HEK293 (cell line): Measurements from ENCODE around the gene TPRG1.

Experiments used
- CTCF ChIA-PET: fragments of 350-600 bp; formaldehyde crosslinking; extraction: SDS; loops from one replicate; lab custom pipeline; 2021; ENCODE audit warnings: antibody characterized with exemption; lab: Yijun Ruan, JAX
- POLR2A ChIA-PET: fragments of 300-600 bp; formaldehyde crosslinking; extraction: SDS; loops from one replicate; lab custom pipeline; 2020; ENCODE audit warnings: antibody characterized with exemption, inconsistent platforms; lab: Yijun Ruan, JAX
- H3K27ac ChIP-seq: fragments of 200-500 bp; sonication (Bioruptor generic); 2 replicates; pipeline ENCODE4 v1.5.1; 2014; ENCODE audit warnings: low read depth, low read length, control low read depth, inconsistent platforms; ENCODE audit errors: extremely low read depth
- H3K36me3 ChIP-seq, 2 experiments: fragments of 200-500 bp in 1 of 2; sonication (Bioruptor generic) in 1 of 2; 1 replicate in 1 of 2; 2 replicates in 1 of 2; pipeline ENCODE4 v1.5.1; 2014 to 2017; ENCODE audit warnings: inconsistent platforms in 2 of 2, low read length in 2 of 2; ENCODE audit not compliant: control insufficient read depth in 2 of 2, insufficient read depth in 1 of 2
- H3K4me1 ChIP-seq: fragments of 200-500 bp; sonication (Bioruptor generic); 2 replicates; pipeline ENCODE4 v1.5.1; 2014; ENCODE audit warnings: mild to moderate bottlenecking, low read length, inconsistent platforms; ENCODE audit not compliant: control insufficient read depth, insufficient read depth
- H3K4me3 ChIP-seq: 2 replicates; pipeline ENCODE4 v1.5.1; 2011; ENCODE audit warnings: low read depth, mild to moderate bottlenecking, control low read depth, low read length, moderate library complexity
- H3K9me3 ChIP-seq: fragments of 200-500 bp; sonication (Bioruptor generic); 2 replicates; pipeline ENCODE4 v1.5.1; 2014; ENCODE audit warnings: low read depth, low read length, inconsistent platforms; ENCODE audit not compliant: control insufficient read depth, insufficient read depth
- BCL11B ChIP-seq: fragments of 450-650 bp; formaldehyde crosslinking; IDR thresholded peaks from 2 replicates; pipeline ENCODE4 v1.5.1; 2016; ENCODE audit warnings: low read depth, missing biosample characterization, missing genetic modification characterization
- SCRT2 ChIP-seq: fragments of 450-650 bp; formaldehyde crosslinking; IDR thresholded peaks from 2 replicates; pipeline ENCODE4 v1.5.1; 2016; ENCODE audit warnings: missing biosample characterization, missing genetic modification characterization
- YY2 ChIP-seq: fragments of 450-650 bp; formaldehyde crosslinking; IDR thresholded peaks from 2 replicates; pipeline ENCODE4 v1.5.1; 2016; ENCODE audit warnings: missing biosample characterization, missing genetic modification characterization
- ZBTB10 ChIP-seq: fragments of 450-650 bp; formaldehyde crosslinking; IDR thresholded peaks from 2 replicates; pipeline ENCODE4 v1.5.1; 2016; ENCODE audit warnings: missing biosample characterization, missing genetic modification characterization
- ZBTB17 ChIP-seq: fragments of 450-650 bp; formaldehyde crosslinking; IDR thresholded peaks from 2 replicates; pipeline ENCODE4 v1.5.1; 2016; ENCODE audit warnings: missing biosample characterization, missing genetic modification characterization
- ZBTB21 ChIP-seq: fragments of 450-650 bp; formaldehyde crosslinking; IDR thresholded peaks from 2 replicates; pipeline ENCODE4 v1.5.1; 2017; ENCODE audit warnings: missing biosample characterization, missing genetic modification characterization
- ZBTB26 ChIP-seq: fragments of 450-650 bp; formaldehyde crosslinking; optimal IDR thresholded peaks from 2 replicates; pipeline ENCODE3; 2016; ENCODE audit warnings: missing biosample characterization, mild to moderate bottlenecking, missing genetic modification characterization
- ZBTB49 ChIP-seq: fragments of 450-650 bp; formaldehyde crosslinking; IDR thresholded peaks from 2 replicates; pipeline ENCODE4 v1.5.1; 2016; ENCODE audit warnings: missing biosample characterization, missing genetic modification characterization, low read depth
- ZIC2 ChIP-seq: fragments of 450-650 bp; formaldehyde crosslinking; IDR thresholded peaks from 2 replicates; pipeline ENCODE4 v1.5.1; 2016; ENCODE audit warnings: missing biosample characterization, missing genetic modification characterization
- ZNF140 ChIP-seq: fragments of 450-650 bp; formaldehyde crosslinking; IDR thresholded peaks from 2 replicates; pipeline ENCODE4 v1.5.1; 2016; ENCODE audit warnings: missing biosample characterization, missing genetic modification characterization
- ZNF146 ChIP-seq: fragments of 450-650 bp; formaldehyde crosslinking; IDR thresholded peaks from 2 replicates; pipeline ENCODE4 v1.5.1; 2016; ENCODE audit warnings: missing biosample characterization, missing genetic modification characterization
- ZNF24 ChIP-seq: fragments of 450-650 bp; formaldehyde crosslinking; IDR thresholded peaks from 2 replicates; pipeline ENCODE4 v1.5.1; 2016; ENCODE audit warnings: missing biosample characterization, missing genetic modification characterization
- ZNF292 ChIP-seq: fragments of 450-650 bp; formaldehyde crosslinking; IDR thresholded peaks from 2 replicates; pipeline ENCODE4 v1.5.1; 2016; ENCODE audit warnings: low read depth, missing biosample characterization, missing genetic modification characterization, borderline replicate concordance
- ZNF398 ChIP-seq: fragments of 450-650 bp; formaldehyde crosslinking; IDR thresholded peaks from 2 replicates; pipeline ENCODE4 v1.5.1; 2017; ENCODE audit warnings: missing biosample characterization, missing genetic modification characterization
- ZNF501 ChIP-seq: fragments of 450-650 bp; formaldehyde crosslinking; IDR thresholded peaks from 2 replicates; pipeline ENCODE4 v1.5.1; 2016; ENCODE audit warnings: missing biosample characterization, missing genetic modification characterization
- ZNF544 ChIP-seq: fragments of 450-650 bp; formaldehyde crosslinking; IDR thresholded peaks from 2 replicates; pipeline ENCODE4 v1.5.0; 2017; ENCODE audit warnings: missing biosample characterization, missing genetic modification characterization
- ZNF560 ChIP-seq: fragments of 450-650 bp; formaldehyde crosslinking; IDR thresholded peaks from 2 replicates; pipeline ENCODE4 v1.5.1; 2017; ENCODE audit warnings: missing biosample characterization, missing genetic modification characterization, borderline replicate concordance
- ZNF610 ChIP-seq: fragments of 450-650 bp; formaldehyde crosslinking; IDR thresholded peaks from 2 replicates; pipeline ENCODE4 v1.5.1; 2016; ENCODE audit warnings: missing biosample characterization, missing genetic modification characterization, borderline replicate concordance
- ZNF677 ChIP-seq: fragments of 450-650 bp; IDR thresholded peaks from 2 replicates; pipeline ENCODE4 v1.5.0; 2018; ENCODE audit warnings: missing biosample characterization, mild to moderate bottlenecking, missing genetic modification characterization, moderate library complexity
- ZNF76 ChIP-seq: fragments of 450-650 bp; formaldehyde crosslinking; IDR thresholded peaks from 2 replicates; pipeline ENCODE4; 2016; ENCODE audit warnings: low read depth, missing biosample characterization, missing genetic modification characterization, borderline replicate concordance
- ZSCAN30 ChIP-seq: fragments of 450-650 bp; IDR thresholded peaks from 2 replicates; pipeline ENCODE4 v1.5.1; 2018; ENCODE audit warnings: missing biosample characterization, mild to moderate bottlenecking, missing genetic modification characterization, moderate library complexity

TPRG1 gene

GRCh38 chr3:189222927-189223636 lies 51.3 kb downstream of the TPRG1 start:
- no peak overlapping the region for H3K27ac ChIP-seq
- POLR2A ChIA-PET, result no interaction called here
- CTCF ChIA-PET, result no interaction called here
- H3K4me1 ChIP-seq, result no peaks in the 10 kb centered on the region
- no peak overlapping the region for H3K4me3 ChIP-seq
- no peaks in the 10 kb centered on the region for H3K9me3 ChIP-seq
- TF ChIP-seq ZNF501 (tag by site-specific recombination) (no peak), ZNF292 (tag by site-specific recombination) (no peak)
- no peaks in the 10 kb centered on the region for H3K36me3 ChIP-seq

- CTCF ChIA-PET, result no interaction called here
- Histone ChIP-seq H3K36me3 (no peaks in the 10 kb centered on the region), H3K4me3 (no peak overlapping the region), H3K27ac (no peak overlapping the region), H3K4me1 (no peaks in the 10 kb centered on the region), H3K9me3 (no peaks in the 10 kb centered on the region)
- no peak for TF ChIP-seq ZNF610
- no peak for TF ChIP-seq ZBTB49 (tag by site-specific recombination)
- POLR2A ChIA-PET, result no interaction called here
Measured at GRCh38 chr3:189225431-189225830, 53.7 kb downstream of the TPRG1 start.

GRCh38 chr3:189227249-189227648 lies 55.5 kb downstream of the TPRG1 start:
- no peaks in the 10 kb centered on the region for H3K9me3 ChIP-seq
- POLR2A ChIA-PET, result no interaction called here
- H3K27ac ChIP-seq, result no peak overlapping the region
- TF ChIP-seq ZBTB17 (tag by site-specific recombination) (no peak), ZNF76 (no peak), BCL11B (no peak), ZNF560 (tag by site-specific recombination) (no peak), ZNF544 (no peak), ZNF24 (tag by site-specific recombination) (no peak), ZBTB10 (tag by site-specific recombination) (no peak), ZNF140 (tag by site-specific recombination) (no peak), SCRT2 (no peak), YY2 (tag by site-specific recombination) (no peak), ZBTB21 (tag by site-specific recombination) (no peak), ZNF146 (tag by site-specific recombination) (no peak), ZIC2 (tag by site-specific recombination) (no peak), ZSCAN30 (no peak), ZNF677 (tag by site-specific recombination) (no peak), ZBTB26 (tag by site-specific recombination) (no peak), ZNF398 (tag by site-specific recombination) (no peak)
- no peak overlapping the region for H3K4me3 ChIP-seq
- no peaks in the 10 kb centered on the region for H3K4me1 ChIP-seq
- H3K36me3 ChIP-seq, result no peaks in the 10 kb centered on the region
- CTCF ChIA-PET, result interaction anchor here (0.6 kb wide), 2 partner anchors 814 to 855 kb away, joined by 3 to 4 read pairs; no protein-coding TSS in a partner anchor
